Panc1 (cell line): Measurements from ENCODE around the gene SCNM1. TPM values are rescaled to one million over a fixed set of nuclear protein-coding genes. Genes with fewer than 3 reads are reported as not detected.

Source experiments
- ATAC-seq: fragments of 200-7000 bp; cut with Tn5 transposase; 2 replicates; pipeline ENCODE4 v1.9.1; 2020; ENCODE audit warnings: mild to moderate bottlenecking, moderate library complexity
- BruUV-seq: library from RNA; stranded (reverse); fragments of 400-500 nt; replicated peaks from 2 replicates; lab custom pipeline; 2021; lab: Mats Ljungman, UMichigan
- CTCF ChIA-PET: fragments of 300-600 bp; sonication (Branson Sonifier 250); formaldehyde crosslinking; loops from one replicate; lab custom pipeline; 2022; ENCODE audit warnings: antibody characterized with exemption; lab: Charles Lee
- POLR2A ChIA-PET: fragments of 300-600 bp; sonication (Branson Sonifier 250); formaldehyde crosslinking; loops from one replicate; lab custom pipeline; 2022; ENCODE audit warnings: antibody characterized with exemption; lab: Charles Lee
- DNase-seq: peaks from one replicate; pipeline ENCODE4 v3.0.0-alpha.2; 2010; ENCODE audit warnings: low read depth, low spot score
- H3K27ac ChIP-seq: 2 replicates; pipeline ENCODE4 v1.5.1; 2011; ENCODE audit warnings: mild to moderate bottlenecking, low read length, inconsistent platforms
- H3K27me3 ChIP-seq: fragments of 200-500 bp; sonication (Bioruptor generic); 2 replicates; pipeline ENCODE4 v1.6.0; 2014; ENCODE audit warnings: low read length, inconsistent platforms; ENCODE audit not compliant: control insufficient read depth, insufficient read depth
- H3K36me3 ChIP-seq: fragments of 200-500 bp; sonication (Bioruptor generic); 2 replicates; pipeline ENCODE4 v1.5.1; 2014; ENCODE audit warnings: inconsistent platforms, mild to moderate bottlenecking, low read length, moderate library complexity; ENCODE audit not compliant: control insufficient read depth, insufficient read depth
- H3K4me1 ChIP-seq: 2 replicates; pipeline ENCODE4 v1.5.1; 2011; ENCODE audit warnings: inconsistent platforms, mild to moderate bottlenecking, low read length, moderate library complexity; ENCODE audit not compliant: control insufficient read depth, insufficient read depth
- H3K4me3 ChIP-seq, 2 experiments: 2 replicates each; pipeline ENCODE4 v1.5.1; 2011 to 2012; ENCODE audit warnings: low read depth in 2 of 2, low read length in 2 of 2, mild to moderate bottlenecking in 2 of 2, inconsistent platforms in 1 of 2, moderate library complexity in 1 of 2
- H3K9me3 ChIP-seq: fragments of 200-500 bp; sonication (Bioruptor generic); 2 replicates; pipeline ENCODE4 v1.5.1; 2014; ENCODE audit warnings: low read depth, mild to moderate bottlenecking, inconsistent platforms, low read length, moderate library complexity; ENCODE audit not compliant: control insufficient read depth, insufficient read depth
- POLR2AphosphoS5 ChIP-seq: IDR thresholded peaks from 2 replicates; pipeline ENCODE4 v1.6.1; 2012; ENCODE audit warnings: mild to moderate bottlenecking, low read depth, low read length, moderate library complexity
- SIN3A ChIP-seq: IDR thresholded peaks from 2 replicates; pipeline ENCODE4 v1.6.1; 2012; ENCODE audit warnings: low read depth, mild to moderate bottlenecking, low read length, moderate library complexity, borderline replicate concordance; ENCODE audit not compliant: insufficient read depth
- TCF7L2 ChIP-seq: IDR thresholded peaks from 2 replicates; pipeline ENCODE4 v1.6.1; 2011; ENCODE audit warnings: mild to moderate bottlenecking, low read depth, low read length, inconsistent platforms
- in situ Hi-C: cut with HindIII; loops from 2 replicates; pipeline ENCODE4 v1.10.0; 2016; ENCODE audit warnings: low sequenced_read_pairs, low pct_unique_long_range_greater_than_20kb
- intact Hi-C: fragments of 100-400 bp; cut with micrococcal nuclease; formaldehyde crosslinking; loops from one replicate; pipeline ENCODE4 v1.10.0; 2022; ENCODE audit not compliant: unreplicated experiment
- total RNA-seq: library from RNA; stranded (reverse); gene quantifications from one replicate; pipeline ENCODE4 v1.2.1, GENCODE V29; 2021; ENCODE audit not compliant: unreplicated experiment
- TF ChIP-seq, protein P1 (sequence below): fragments of 450-650 bp; IDR thresholded peaks from 2 replicates; pipeline ENCODE4 v1.5.1; 2017; ENCODE audit warnings: mild to moderate bottlenecking
- TF ChIP-seq, protein P2 (sequence below), 2 experiments: IDR thresholded peaks; 2 replicates each; pipeline ENCODE4 v1.6.1; 2011 to 2012; ENCODE audit warnings: low read depth in 2 of 2, control low read depth in 1 of 2, low read length in 1 of 2, mild to moderate bottlenecking in 1 of 2, moderate library complexity in 1 of 2; ENCODE audit not compliant: insufficient read depth in 1 of 2

Gene SCNM1
- total RNA-seq, 1 experiment from 2014 or later: 36.5 TPM

DNA sequence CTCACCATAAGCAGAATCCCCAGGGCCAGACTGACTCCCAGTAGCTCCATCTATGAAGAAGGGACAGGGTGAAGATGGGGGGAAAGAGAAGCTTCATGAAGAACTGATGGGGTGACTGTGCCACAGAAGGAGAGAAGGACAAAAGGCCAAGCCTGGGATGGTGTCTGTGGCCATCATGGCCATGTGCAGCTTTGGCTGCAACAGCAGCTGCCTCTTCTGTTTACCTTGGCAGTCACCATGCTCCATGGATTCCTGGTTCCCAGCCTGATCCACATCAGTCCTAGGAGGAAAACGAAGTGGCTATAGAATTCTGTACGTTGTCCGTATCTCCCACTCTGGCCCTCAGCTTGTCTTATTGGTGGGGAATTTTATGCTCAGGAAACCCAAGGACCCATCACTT is 31.5 kb upstream of the SCNM1 start:
- no TSS peak for BruUV-seq
- Histone ChIP-seq H3K4me3 (no peak overlapping the region), H3K4me1 (no peaks in the 10 kb centered on the region), H3K27ac (no peak overlapping the region), H3K36me3 (no peaks in the 10 kb centered on the region), H3K27me3 (no peaks in the 10 kb centered on the region), H3K9me3 (no peaks in the 10 kb centered on the region)
- in situ Hi-C loops: loop anchor here (5.0 kb wide), 1 partner anchor 37 kb away; no protein-coding TSS in a partner anchor
- ATAC-seq (peak; percentile 13; the same call in 1 of the 2 replicates), DNase-seq (no peak)
- TF ChIP-seq TCF7L2 (no peak), SIN3A (no peak), POLR2AphosphoS5 (no peak)
- TF ChIP-seq, protein P1, sequence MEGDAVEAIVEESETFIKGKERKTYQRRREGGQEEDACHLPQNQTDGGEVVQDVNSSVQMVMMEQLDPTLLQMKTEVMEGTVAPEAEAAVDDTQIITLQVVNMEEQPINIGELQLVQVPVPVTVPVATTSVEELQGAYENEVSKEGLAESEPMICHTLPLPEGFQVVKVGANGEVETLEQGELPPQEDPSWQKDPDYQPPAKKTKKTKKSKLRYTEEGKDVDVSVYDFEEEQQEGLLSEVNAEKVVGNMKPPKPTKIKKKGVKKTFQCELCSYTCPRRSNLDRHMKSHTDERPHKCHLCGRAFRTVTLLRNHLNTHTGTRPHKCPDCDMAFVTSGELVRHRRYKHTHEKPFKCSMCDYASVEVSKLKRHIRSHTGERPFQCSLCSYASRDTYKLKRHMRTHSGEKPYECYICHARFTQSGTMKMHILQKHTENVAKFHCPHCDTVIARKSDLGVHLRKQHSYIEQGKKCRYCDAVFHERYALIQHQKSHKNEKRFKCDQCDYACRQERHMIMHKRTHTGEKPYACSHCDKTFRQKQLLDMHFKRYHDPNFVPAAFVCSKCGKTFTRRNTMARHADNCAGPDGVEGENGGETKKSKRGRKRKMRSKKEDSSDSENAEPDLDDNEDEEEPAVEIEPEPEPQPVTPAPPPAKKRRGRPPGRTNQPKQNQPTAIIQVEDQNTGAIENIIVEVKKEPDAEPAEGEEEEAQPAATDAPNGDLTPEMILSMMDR: no peak
- TF ChIP-seq, protein P2, sequence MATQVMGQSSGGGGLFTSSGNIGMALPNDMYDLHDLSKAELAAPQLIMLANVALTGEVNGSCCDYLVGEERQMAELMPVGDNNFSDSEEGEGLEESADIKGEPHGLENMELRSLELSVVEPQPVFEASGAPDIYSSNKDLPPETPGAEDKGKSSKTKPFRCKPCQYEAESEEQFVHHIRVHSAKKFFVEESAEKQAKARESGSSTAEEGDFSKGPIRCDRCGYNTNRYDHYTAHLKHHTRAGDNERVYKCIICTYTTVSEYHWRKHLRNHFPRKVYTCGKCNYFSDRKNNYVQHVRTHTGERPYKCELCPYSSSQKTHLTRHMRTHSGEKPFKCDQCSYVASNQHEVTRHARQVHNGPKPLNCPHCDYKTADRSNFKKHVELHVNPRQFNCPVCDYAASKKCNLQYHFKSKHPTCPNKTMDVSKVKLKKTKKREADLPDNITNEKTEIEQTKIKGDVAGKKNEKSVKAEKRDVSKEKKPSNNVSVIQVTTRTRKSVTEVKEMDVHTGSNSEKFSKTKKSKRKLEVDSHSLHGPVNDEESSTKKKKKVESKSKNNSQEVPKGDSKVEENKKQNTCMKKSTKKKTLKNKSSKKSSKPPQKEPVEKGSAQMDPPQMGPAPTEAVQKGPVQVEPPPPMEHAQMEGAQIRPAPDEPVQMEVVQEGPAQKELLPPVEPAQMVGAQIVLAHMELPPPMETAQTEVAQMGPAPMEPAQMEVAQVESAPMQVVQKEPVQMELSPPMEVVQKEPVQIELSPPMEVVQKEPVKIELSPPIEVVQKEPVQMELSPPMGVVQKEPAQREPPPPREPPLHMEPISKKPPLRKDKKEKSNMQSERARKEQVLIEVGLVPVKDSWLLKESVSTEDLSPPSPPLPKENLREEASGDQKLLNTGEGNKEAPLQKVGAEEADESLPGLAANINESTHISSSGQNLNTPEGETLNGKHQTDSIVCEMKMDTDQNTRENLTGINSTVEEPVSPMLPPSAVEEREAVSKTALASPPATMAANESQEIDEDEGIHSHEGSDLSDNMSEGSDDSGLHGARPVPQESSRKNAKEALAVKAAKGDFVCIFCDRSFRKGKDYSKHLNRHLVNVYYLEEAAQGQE (IDR thresholded peaks at IDR 0.05; ENCODE audit: insufficient read depth in 1 of 2, low read depth in 2 of 2, low read length in 1 of 2): no peak
- ChIA-PET CTCF (no interaction called here), POLR2A (no interaction called here)
- intact Hi-C loops: no loop called here

DNA sequence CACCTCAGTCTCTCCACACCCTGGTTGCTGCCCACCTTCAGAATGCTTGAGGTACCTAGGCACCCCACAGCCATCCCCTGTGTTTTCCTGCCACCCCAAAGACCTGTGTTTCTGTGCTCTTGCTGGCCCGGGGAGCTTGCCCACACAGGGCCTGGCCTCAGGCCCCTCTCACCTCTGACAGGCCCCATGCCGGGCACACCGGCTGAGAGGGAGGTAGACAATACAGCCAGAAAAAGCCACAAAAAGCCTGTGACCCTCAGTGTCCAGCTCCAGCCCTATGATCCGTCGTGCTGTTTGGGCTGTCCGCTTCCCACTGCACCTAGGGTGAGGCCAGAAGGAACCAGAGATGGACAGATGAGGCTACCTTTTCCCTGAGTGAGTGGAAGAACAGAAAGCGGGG is 31.0 kb upstream of the SCNM1 start:
- H3K4me3 ChIP-seq: no peak overlapping the region
- no peaks in the 10 kb centered on the region for H3K9me3 ChIP-seq
- no peak for DNase-seq
- 0 out of 2 replicates have a peak, but pooled peaks have one; percentile 8 for ATAC-seq
- intact Hi-C loops: no loop called here
- no peaks in the 10 kb centered on the region for H3K27me3 ChIP-seq
- no peaks in the 10 kb centered on the region for H3K36me3 ChIP-seq
- ChIA-PET CTCF (no interaction called here), POLR2A (no interaction called here)
- in situ Hi-C loops: loop anchor here (5.0 kb wide), 1 partner anchor 38 kb away; no protein-coding TSS in a partner anchor
- H3K4me1 ChIP-seq: no peaks in the 10 kb centered on the region
- no peak overlapping the region for H3K27ac ChIP-seq
- BruUV-seq: no TSS peak
- TF ChIP-seq, protein P1: no peak
- TF ChIP-seq TCF7L2 (no peak), POLR2AphosphoS5 (no peak), SIN3A (no peak)
- TF ChIP-seq, protein P2 (IDR thresholded peaks at IDR 0.05; ENCODE audit: insufficient read depth in 1 of 2, low read depth in 2 of 2, low read length in 1 of 2): no peak
